SK-N-SH treated with all-trans-retinoic acid at 6 μM for 48 hours (cell line): ENCODE data around the gene IDI2.

Source experiments
- ATAC-seq: fragments of 200-7000 bp; cut with Tn5 transposase; 3 replicates; pipeline ENCODE4 v1.9.1; 2020; ENCODE audit warnings: mild to moderate bottlenecking, moderate library complexity
- BACH2 ChIP-seq: fragments of 250-450 bp; sonication (Bioruptor Pico); IDR thresholded peaks from 2 replicates; pipeline ENCODE4 v1.9.0; 2021; ENCODE audit warnings: mild to moderate bottlenecking, borderline replicate concordance
- CREB5 ChIP-seq: fragments of 250-450 bp; sonication (Bioruptor Pico); IDR thresholded peaks from 2 replicates; pipeline ENCODE4 v1.5.1; 2020; ENCODE audit warnings: low read depth, mild to moderate bottlenecking, moderate library complexity
- GLIS3 ChIP-seq: fragments of 250-450 bp; sonication (Bioruptor Pico); IDR thresholded peaks from 2 replicates; pipeline ENCODE4 v1.5.0; 2020; ENCODE audit warnings: mild to moderate bottlenecking, moderate library complexity
- ISL1 ChIP-seq: fragments of 250-450 bp; sonication (Bioruptor Pico); IDR thresholded peaks from 2 replicates; pipeline ENCODE4 v2.1.2; 2022; ENCODE audit warnings: mild to moderate bottlenecking, moderate library complexity
- OSR1 ChIP-seq: fragments of 250-450 bp; sonication (Bioruptor Pico); IDR thresholded peaks from 2 replicates; pipeline ENCODE4 v1.8.0; 2022; ENCODE audit warnings: moderate library complexity, mild to moderate bottlenecking, inconsistent platforms
- POU6F1 ChIP-seq: fragments of 250-450 bp; sonication (Bioruptor Pico); IDR thresholded peaks from 2 replicates; pipeline ENCODE4 v1.8.0; 2021; ENCODE audit warnings: low read depth, mild to moderate bottlenecking, moderate library complexity, borderline replicate concordance
- PPARA ChIP-seq: fragments of 250-450 bp; sonication (Bioruptor Pico); IDR thresholded peaks from 2 replicates; pipeline ENCODE4 v1.5.0; 2020; ENCODE audit warnings: mild to moderate bottlenecking, borderline replicate concordance
- RARB ChIP-seq: fragments of 250-450 bp; sonication (Bioruptor Pico); IDR thresholded peaks from 2 replicates; pipeline ENCODE4 v1.8.0; 2021; ENCODE audit warnings: mild to moderate bottlenecking, moderate library complexity
- TCF4 ChIP-seq: fragments of 250-450 bp; sonication (Bioruptor Pico); IDR thresholded peaks from 2 replicates; pipeline ENCODE4 v1.8.0; 2021; ENCODE audit warnings: mild to moderate bottlenecking, moderate library complexity, borderline replicate concordance
- ZC3H10 ChIP-seq: fragments of 250-450 bp; sonication (Bioruptor Pico); IDR thresholded peaks from 2 replicates; pipeline ENCODE4 v1.5.1; 2021; ENCODE audit warnings: mild to moderate bottlenecking, moderate library complexity
- ZFP30 ChIP-seq: fragments of 450-650 bp; formaldehyde crosslinking; IDR thresholded peaks from 2 replicates; pipeline ENCODE4 v1.5.0; 2022; ENCODE audit warnings: mild to moderate bottlenecking, moderate library complexity
- ZNF70 ChIP-seq: fragments of 450-650 bp; formaldehyde crosslinking; IDR thresholded peaks from 2 replicates; pipeline ENCODE4 v1.5.0; 2020; ENCODE audit warnings: mild to moderate bottlenecking, moderate library complexity
- TF ChIP-seq, protein P1 (sequence below): fragments of 250-450 bp; sonication (Bioruptor Pico); IDR thresholded peaks from 2 replicates; pipeline ENCODE4 v1.5.0; 2020; ENCODE audit warnings: mild to moderate bottlenecking, moderate library complexity

The IDI2 gene

DNA sequence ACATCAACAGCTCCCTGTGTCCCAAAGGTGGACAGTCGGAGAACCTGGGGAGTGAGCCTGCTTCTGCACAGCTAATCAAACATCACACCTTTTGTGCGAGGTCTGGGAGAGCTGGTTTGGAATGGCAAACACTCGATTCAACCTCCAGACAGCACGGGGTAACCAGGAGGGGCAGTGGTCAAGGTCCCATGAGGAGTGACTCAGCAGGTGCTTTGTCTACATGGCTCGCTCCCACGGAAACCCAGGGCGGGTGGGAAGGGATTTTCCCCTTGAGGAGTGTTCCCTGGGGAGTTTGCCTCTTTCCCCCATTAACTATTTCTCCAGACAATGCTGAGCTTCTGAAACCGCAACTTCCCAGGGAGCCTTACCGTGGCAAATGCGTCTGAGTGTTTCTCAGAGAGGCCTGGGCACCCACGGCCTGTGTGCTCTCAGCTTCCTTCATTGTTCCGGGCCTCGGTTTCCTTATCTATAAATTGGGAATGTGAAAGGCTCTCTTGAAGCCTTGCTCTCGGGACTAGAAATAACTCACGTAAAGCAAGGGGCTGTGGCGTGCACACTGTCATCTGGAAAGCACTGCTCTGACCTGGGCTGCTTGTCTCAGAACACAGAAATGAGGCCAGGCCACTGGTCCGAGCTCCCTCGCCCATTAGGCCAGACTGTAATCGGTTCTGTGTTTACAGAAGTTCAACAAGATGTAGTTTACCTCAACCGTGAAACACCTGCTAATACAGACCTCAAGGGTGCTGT lies 51.4 kb downstream of the IDI2 start (continued):
- TF ChIP-seq POU6F1 (CRISPR knock-in tag) (no peak), TCF4 (CRISPR knock-in tag) (no peak)
- TF ChIP-seq, all 23 proteins: peak for 0

DNA sequence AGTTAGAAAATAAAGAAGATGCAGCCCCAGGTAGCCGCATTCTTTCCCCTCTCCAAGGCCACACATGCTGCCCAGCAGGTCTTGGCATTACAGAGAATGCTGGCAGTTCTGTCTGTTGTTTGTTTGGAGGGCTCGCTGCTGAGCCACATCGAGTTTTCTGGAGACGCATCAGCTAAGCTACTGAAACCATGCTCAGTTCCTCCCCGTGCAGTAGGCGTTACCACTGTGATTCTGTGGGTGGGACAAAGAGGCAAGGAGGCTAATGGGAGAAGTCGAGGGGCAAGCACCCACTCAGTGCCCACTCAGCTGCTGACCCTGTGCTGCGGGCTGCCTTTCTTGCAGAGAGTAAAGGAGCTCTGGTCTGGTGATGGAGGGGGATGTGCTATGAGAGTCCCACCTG lies 52.9 kb downstream of the IDI2 start:
- no peak for ATAC-seq
- TF ChIP-seq ZNF70 (CRISPR knock-in tag), result no peak
- no peak for TF ChIP-seq ZC3H10 (CRISPR knock-in tag)

DNA sequence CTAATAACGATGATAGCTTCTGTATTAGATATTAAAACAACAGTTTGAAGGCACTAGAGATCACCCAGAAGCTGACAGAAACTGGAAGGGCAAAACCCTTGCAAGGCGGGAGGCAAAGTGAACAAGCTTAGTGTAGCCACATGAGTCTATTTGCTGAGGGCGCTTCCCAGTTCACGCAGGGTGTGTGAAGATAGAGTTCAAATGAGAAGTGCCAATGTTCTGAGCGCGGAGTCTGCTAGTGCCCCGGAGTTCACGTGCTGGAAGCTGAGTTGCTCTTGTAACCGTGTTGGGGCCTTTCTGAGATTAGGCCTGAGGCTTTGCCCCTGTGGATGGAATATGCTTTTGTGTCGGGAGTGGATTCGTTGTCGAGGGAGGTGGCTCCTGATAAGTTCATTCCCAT lies 54.0 kb downstream of the IDI2 start:
- TF ChIP-seq ZFP30 (CRISPR knock-in tag) (no peak), GLIS3 (no peak), PPARA (CRISPR knock-in tag) (no peak), CREB5 (CRISPR knock-in tag) (no peak), ISL1 (CRISPR knock-in tag) (no peak), OSR1 (no peak), RARB (no peak)
- TF ChIP-seq, protein P1, sequence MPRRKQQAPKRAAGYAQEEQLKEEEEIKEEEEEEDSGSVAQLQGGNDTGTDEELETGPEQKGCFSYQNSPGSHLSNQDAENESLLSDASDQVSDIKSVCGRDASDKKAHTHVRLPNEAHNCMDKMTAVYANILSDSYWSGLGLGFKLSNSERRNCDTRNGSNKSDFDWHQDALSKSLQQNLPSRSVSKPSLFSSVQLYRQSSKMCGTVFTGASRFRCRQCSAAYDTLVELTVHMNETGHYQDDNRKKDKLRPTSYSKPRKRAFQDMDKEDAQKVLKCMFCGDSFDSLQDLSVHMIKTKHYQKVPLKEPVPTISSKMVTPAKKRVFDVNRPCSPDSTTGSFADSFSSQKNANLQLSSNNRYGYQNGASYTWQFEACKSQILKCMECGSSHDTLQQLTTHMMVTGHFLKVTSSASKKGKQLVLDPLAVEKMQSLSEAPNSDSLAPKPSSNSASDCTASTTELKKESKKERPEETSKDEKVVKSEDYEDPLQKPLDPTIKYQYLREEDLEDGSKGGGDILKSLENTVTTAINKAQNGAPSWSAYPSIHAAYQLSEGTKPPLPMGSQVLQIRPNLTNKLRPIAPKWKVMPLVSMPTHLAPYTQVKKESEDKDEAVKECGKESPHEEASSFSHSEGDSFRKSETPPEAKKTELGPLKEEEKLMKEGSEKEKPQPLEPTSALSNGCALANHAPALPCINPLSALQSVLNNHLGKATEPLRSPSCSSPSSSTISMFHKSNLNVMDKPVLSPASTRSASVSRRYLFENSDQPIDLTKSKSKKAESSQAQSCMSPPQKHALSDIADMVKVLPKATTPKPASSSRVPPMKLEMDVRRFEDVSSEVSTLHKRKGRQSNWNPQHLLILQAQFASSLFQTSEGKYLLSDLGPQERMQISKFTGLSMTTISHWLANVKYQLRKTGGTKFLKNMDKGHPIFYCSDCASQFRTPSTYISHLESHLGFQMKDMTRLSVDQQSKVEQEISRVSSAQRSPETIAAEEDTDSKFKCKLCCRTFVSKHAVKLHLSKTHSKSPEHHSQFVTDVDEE (CRISPR knock-in tag), result no peak
- TF ChIP-seq, all 23 proteins: peak for 0
- no peak; the same call in 2 of the 3 replicates for ATAC-seq

DNA sequence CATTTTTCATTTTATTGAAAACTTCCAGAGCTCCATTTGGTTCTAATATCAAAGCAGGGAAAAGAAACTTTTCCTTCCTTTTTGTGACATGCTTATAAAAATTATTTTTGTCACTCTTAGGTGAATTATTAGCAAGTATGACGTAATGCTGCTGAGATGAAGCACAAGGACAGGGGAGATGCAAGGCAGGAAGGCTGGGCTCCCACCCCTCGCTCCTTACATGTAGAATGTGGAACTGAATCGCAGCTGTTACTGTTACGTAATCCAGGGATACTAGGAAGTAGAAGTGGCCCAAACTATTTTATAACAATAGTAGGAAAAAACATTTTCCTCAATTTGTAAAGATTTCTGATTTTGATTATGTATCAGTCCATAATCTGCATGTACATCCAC lies 54.5 kb downstream of the IDI2 start:
- ATAC-seq, result peak; percentile 73
- TF ChIP-seq PPARA (CRISPR knock-in tag) (no peak), CREB5 (CRISPR knock-in tag) (peak; percentile 54; the same call in 1 of the 2 replicates), BACH2 (no peak)

GRCh38 chr10:970311-971149 lies 55.1 kb downstream of the IDI2 start:
- TF ChIP-seq PPARA (CRISPR knock-in tag), result no peak
- TF ChIP-seq, protein P1 (CRISPR knock-in tag), result peak; percentile 26; the same call in 1 of the 2 replicates
- ATAC-seq, result peak; percentile 89
